Measurements from ENCODE around the gene OPN3.

OPN3 gene

DNA sequence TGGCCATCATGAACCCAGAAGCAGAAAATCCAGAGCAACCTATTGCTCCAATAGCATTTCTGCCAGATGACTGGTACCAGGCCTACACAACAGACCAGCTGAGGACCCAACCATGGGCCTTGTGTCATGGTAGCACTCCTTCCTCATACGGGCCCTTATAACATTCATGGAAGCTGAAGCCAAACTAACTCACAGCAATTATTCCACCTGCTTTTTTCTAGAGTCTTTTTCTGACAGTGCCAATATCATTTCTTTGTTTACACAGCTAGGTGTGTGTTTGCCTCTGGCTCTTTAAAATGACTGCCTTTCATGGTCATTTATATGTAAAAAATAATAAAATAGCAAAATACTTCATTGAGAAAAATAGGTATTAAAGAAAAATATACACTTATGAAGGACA lies 8.0 kb upstream of the OPN3 start:
- in situ Hi-C loops (cut with MboI; ENCODE audit: low pct_unique_long_range_greater_than_20kb, low sequenced_read_pairs), result no loop called here
- DNase-seq, result no peak

DNA sequence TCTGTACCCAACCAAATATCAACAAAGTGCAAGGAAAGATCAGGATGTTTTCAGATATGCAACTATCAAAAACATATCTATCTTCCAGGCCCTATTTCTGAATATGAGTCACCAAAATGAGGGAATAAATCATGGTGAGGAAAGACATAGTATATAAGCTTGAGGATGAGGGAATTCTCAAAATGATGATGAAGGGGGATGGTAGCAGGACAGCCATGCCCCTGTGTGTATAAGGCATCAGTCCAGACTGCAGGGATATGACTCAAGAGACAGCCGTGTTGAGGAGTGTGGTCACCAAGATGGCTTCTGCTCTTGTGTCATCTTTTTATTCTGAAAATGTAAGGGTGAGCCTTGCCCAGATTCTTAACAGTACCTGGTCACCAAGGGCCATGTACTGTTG lies 7.5 kb upstream of the OPN3 start:
- in situ Hi-C loops (cut with MboI; ENCODE audit: low pct_unique_long_range_greater_than_20kb, low sequenced_read_pairs), result no loop called here
- DNase-seq, result no peak

DNA sequence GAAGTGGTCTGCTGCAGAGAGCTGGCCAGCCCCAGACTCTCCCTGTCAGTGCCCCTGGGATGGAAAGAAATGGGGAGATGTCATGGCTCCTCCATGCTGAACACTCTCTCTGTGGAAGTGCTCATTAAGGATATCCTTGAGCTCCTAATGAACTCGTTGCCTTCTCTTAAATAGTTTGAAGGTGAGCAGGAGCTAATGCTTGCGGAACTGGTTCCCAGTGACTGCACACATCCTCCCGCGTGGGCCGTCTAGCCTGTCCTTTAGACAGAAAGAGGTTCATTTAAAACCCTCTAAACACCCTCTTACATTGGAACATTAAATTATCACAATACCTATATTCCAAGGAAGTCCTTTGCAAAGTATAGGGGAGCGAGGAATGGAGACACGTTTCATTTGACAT lies 6.0 kb upstream of the OPN3 start:
- no peak for DNase-seq
- in situ Hi-C loops (cut with MboI; ENCODE audit: low pct_unique_long_range_greater_than_20kb, low sequenced_read_pairs), result no loop called here

DNA sequence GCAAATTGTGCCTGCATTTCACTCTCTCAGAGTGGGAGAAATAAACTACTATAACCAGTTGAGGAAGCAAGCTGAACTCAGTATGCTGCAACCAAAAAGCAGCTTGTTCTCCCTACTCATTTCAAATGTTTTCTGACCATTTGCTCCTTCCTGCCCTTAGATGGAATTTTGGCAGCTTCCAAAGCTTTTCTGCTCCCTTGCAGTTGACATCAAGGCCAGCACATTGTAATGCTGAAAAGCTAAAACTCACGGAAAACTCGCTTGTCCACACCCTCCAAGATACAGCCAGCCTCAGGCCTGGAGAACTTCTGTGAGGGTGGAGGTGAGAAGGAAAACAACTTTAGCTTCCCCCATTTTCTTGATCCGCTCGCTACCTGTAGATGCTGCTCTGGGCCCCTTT lies 5.0 kb upstream of the OPN3 start:
- DNase-seq, result no peak
- in situ Hi-C loops (cut with MboI; ENCODE audit: low pct_unique_long_range_greater_than_20kb, low sequenced_read_pairs), result no loop called here

DNA sequence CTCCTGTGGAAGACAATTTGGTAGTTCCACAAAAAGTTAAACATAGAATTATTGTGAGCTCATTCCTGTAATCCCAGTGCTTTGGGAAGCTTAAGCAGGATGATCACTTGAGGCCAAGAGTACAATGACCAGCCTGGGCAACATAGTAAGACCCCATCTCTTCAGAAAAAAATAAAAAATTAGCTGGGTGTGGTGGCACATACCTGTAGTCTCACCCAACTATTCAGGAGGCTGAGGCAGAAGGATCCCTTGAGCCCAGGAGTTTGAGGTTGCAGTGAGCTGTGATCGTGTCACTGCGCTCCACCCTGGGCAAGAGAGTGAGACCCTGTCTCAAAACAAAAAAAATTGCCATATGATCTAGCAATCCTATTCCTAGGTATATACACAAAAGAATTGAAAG lies 4.1 kb upstream of the OPN3 start:
- no peak for DNase-seq
- in situ Hi-C loops (cut with MboI; ENCODE audit: low pct_unique_long_range_greater_than_20kb, low sequenced_read_pairs), result no loop called here

DNA sequence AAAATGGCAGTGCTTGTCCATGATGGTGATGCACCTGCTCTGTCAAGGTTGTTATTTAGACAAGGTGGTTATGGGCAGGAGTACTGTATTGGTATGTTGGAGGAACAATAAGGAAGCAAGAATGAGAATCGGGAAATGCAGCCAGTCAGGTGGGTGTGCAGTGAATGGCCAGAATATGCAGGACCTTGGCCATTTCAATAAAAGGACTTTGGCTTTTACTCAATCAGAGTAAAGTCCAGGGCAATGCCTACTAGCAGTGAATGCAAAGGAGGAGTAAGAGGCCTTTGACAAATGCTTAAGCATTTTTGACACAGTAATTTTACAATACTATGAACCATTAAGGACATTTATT lies 2.4 kb upstream of the OPN3 start:
- in situ Hi-C loops (cut with MboI; ENCODE audit: low pct_unique_long_range_greater_than_20kb, low sequenced_read_pairs), result no loop called here

DNA sequence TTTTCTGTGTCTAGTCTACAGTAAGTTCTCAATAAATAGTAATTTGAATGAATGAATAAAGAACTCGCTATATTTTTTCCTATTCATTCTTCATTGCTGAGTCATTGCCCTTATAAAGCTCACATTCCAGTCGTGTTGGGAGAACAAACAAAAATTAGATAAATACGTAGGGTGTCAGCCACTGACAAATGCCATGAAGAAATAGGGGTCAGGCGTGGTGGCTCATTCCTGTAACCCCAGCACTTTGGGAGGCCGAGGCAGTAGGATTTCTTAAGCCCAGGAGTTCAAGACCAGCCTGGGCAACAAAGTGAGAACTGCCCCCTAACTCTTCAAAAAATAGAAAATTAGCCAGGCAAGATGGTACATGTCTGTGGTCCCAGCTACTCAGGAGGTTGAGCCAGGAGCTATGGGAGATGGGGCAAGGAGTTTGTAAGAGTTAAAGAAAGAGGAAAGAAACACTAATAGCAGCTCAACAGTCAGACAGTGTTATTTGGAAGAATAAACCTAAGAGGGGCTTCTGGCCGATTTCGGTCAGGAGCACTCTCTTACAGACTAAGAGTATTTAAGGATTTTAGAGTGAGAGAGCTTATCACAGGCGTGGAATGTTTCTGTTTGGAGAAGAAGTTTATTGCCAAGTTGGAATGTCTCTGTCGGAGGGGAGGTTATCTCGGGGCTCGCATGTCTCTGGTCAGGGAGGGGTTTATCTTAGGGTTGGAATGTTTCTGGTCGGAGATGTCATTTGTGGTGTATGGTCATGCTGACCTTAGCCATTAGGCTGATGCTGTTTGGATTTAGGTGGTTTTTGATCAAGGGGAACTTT lies 1.8 kb upstream of the OPN3 start:
- in situ Hi-C loops (cut with MboI; ENCODE audit: low pct_unique_long_range_greater_than_20kb, low sequenced_read_pairs), result no loop called here
- no peak for DNase-seq

More for the DNA sequence above, 2.4 kb upstream of the OPN3 start:
- no peak for DNase-seq

DNA sequence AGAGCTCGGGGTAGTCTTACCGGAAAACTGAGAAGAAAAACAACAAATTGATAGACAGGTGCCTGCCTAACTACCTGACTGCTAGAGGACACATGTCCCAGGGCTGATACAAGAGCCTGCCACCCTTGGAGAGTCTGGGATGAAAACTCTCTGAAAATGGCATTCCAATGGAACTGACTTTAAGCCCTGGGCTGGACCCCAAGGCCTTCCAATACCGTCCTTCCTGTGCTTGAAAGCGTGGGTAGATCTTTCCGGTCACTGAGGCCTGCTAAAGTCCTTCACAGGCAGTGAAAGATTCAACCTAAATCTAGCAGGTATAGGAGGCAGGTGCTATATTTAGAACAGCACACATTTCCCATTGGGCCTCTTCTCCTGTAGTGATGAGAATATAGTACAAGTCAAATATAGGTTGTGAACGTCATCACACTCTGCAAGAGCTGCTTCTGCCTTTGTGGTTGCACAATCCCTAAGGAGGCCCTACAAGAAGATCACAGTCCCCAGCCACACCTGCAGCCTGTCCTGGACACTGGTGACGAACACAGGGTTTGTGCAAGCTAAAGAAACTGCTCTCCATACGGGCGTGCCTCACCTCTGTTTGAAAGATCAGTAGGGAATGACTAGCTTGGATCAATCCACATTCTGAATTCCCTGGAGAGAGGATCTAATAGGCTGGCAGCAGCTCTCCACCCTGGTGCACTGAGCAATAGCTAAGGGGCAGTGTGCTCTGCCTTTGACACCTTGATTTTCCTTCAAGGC lies 876 bp upstream of the OPN3 start:
- in situ Hi-C loops (cut with MboI; ENCODE audit: low pct_unique_long_range_greater_than_20kb, low sequenced_read_pairs), result no loop called here

DNA sequence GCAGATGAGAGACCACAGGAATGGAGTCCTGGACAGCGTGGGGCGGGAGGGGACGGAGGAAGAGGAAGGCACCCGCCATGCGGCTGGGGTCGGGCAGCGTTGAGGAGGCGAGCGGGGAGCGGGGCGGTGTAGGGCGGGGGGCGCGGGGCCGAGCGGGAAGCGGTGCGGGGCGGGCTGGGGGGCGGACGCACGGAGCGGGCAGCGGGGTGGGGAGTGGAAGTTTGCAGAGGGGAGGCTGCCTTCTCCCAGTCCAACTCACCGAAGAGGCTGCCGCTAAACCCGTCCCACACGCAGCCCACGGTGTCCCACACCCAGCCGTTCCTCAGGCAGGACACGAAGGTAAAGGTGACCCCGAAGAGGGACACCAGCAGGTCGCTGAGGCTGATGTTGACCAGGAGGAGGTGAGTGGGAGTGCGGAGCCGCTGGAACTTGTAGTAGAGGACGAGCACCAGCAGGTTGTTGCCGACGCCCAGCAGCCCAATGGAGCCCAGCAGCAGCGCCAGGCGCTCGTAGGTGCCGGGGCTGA lies 483 bp downstream of the OPN3 start:
- in situ Hi-C loops (cut with MboI; ENCODE audit: low pct_unique_long_range_greater_than_20kb, low sequenced_read_pairs), result no loop called here
- DNase-seq, result peak; percentile 63

More for the DNA sequence above, 876 bp upstream of the OPN3 start:
- DNase-seq, result no peak

DNA sequence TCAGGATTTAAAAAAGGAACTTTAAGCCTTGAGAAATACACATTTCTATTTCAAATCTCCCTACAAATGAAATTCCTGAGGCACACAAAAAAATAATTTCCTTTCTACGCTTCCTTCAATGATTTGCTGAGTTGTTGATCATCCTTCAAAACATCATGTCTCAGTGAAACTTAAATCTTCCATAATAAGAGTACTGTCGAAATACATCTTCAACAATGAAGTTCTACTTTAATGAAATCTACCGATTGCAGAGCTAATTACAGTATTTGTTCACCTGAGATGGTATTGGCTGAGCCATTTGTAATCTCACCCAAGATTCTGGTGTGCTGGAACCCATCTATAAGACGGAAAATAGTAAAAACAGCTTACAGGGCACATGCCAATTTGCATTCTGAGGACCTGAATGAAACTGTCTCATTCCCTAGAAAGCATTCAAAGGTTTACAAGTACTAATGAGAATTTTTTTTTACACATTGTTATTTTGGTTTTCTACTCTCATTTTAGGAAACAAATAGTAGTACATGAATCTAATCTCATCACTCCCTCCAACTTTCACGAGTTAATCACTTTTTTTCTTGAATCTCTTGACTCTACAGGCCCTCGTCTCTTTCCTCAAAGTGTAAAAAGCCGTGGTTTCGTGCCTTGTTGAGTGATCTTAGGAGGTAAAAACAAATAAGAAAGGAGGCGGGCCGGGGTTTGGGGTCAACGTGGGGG lies 1.1 kb downstream of the OPN3 start:
- DNase-seq, result peak; percentile 42
- in situ Hi-C loops (cut with MboI; ENCODE audit: low pct_unique_long_range_greater_than_20kb, low sequenced_read_pairs), result no loop called here

DNA sequence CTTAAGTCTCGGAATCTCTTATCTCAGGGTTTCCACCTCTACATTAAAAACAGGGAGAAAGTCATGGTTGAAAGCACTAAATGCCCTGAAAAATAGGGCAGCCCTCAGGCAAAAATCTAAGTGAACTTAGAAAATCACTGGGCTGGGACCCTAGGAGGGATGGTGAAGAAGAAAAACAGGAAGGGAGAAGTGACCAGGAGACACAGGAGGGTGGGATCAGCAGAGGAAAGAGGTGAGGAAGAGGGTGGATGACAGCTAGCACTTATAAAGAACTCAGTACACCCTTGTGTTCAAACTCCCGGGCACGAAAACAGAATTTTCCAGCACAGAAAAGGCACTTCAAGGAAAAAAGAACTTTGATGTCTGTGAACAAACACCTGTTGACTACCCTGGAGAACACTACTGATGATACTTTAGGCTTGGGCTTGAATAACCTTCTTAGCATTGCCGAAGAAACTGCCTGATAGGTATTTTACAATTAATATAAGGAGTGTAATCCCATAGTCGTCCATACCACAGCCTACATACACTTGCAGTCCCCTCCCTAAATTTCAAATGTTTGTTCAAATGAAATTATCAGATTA lies 2.0 kb downstream of the OPN3 start:
- peak; percentile 34 for DNase-seq
- in situ Hi-C loops (cut with MboI; ENCODE audit: low pct_unique_long_range_greater_than_20kb, low sequenced_read_pairs), result no loop called here

DNA sequence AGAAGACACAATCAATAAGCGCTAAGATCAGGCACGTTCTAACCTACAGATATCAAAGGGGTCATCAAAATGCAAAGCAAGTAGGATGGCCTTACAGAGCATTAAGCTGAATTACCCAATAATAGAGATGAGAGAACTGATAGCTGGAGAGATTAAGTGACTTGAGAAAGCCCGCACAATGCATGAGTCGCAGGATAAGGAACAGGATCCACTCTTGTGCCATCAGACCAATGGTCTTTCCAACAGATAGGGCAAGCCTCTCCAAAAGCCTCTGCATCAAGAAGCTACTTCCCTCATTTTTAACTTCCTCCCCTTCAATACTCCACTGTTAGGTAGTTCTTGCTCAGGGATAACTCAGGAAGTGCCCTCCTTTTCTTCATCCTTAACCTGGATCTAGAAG lies 2.6 kb downstream of the OPN3 start:
- peak; percentile 52 for DNase-seq
- in situ Hi-C loops (cut with MboI; ENCODE audit: low pct_unique_long_range_greater_than_20kb, low sequenced_read_pairs), result no loop called here

DNA sequence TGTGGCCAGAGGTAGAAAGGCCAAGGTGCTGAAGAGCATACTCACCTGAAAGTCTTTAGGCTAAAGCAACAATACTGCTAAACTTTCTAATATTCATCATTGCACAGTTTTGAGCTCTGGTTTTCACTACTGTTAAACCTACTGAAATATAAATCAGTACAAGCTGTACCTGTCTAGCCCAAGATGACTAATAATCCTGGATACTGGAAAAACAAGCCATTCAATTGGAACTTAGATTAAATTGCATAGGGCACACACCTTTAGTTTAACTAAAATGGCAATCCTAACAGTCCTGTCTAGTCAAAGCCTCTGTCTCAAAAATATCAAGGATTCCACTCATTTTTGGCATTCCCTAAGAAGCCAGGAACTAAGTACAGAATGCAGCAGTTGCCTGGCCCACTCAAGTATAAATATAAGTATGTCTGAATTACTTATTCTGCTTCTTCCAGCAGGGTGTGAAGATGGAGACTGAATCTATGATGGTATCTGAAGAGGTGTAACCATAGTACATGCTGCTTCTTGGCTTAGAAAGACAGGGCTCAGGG lies 3.1 kb downstream of the OPN3 start:
- in situ Hi-C loops (cut with MboI; ENCODE audit: low pct_unique_long_range_greater_than_20kb, low sequenced_read_pairs), result no loop called here
- DNase-seq, result no peak

DNA sequence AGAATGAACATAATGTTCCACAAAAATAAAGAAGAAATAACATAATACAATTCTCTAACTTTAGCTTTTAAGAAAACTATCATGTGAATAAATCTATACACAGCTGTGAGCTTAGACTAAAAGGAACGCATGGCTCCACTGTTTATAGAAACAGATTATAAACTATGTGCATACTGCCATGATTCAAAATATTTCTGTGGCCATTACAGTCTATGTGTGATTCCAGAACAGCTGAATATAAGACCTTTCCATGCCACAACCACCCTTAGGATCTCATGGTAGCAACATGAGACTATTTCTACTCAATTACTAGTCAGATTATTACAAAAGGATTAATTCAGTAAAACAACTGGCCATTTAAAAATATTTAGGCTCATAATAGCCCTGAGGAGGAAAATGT lies 3.9 kb downstream of the OPN3 start:
- in situ Hi-C loops (cut with MboI; ENCODE audit: low pct_unique_long_range_greater_than_20kb, low sequenced_read_pairs), result no loop called here
- DNase-seq, result no peak

DNA sequence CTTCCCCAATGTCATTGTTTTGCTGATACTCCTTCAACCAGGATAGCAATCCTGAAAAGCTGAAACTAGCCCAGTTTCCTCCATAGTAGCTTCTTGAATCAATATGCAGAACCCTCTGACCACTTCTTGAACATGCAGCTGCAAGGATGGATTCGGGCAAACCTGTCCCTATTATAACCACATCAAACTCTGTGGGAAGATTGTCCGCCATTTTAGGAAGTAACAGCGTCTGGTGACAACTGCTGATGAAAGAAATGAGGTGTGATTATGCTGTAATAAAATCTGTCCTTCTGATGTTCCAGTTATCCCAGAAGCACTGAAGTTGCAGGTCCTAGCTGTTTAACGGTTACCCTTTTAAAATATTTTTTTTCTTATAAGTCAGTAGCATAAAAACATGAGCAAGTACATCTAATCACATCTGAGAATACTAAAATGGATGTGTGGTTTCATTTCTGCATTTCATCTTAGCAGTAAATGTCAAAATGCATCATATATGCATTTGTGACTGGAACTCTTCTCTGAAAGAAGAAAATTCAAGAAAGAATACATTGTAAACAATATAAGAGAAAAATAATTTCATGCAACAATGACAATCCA lies 4.5 kb downstream of the OPN3 start:
- in situ Hi-C loops (cut with MboI; ENCODE audit: low pct_unique_long_range_greater_than_20kb, low sequenced_read_pairs), result no loop called here
- no peak for DNase-seq

DNA sequence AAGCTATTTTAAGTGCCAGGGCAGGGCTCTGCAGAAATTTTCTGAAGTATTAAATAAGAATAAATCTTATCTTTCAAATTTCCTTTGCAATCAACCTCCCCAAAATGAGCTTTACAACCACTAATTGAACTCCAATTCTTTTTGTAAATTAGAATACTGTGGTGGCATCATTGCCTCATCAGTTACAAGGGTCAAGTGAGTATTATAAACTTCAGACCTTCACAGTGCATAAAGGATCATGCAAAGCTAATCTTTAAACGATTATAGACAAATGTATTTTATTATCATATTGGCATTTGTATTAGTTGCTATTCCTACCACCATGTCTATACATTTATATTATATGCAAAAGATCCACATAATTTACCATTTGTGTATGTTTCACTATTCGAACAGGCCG lies 7.2 kb downstream of the OPN3 start:
- no peak for DNase-seq
- in situ Hi-C loops (cut with MboI; ENCODE audit: low pct_unique_long_range_greater_than_20kb, low sequenced_read_pairs), result no loop called here

DNA sequence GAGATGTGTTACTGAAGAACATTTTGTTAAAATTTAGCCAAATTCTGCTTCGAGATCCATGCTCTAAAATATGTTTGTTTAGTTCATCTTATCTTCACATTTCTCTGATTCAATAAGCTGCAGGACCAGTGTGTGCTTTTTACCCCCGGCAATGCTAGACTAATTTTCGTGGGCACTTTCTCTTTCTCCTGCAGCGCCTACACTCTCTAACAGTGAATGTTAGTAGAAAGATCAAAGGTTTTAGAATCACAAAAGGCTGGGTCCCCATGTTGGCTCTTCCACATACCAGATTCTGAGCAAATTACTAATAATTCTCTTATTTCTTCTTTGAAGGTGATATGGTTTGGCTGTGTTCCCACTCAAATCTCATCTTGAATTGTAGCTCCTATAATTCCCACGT lies 8.5 kb downstream of the OPN3 start:
- in situ Hi-C loops (cut with MboI; ENCODE audit: low pct_unique_long_range_greater_than_20kb, low sequenced_read_pairs), result no loop called here
- no peak for DNase-seq

DNA sequence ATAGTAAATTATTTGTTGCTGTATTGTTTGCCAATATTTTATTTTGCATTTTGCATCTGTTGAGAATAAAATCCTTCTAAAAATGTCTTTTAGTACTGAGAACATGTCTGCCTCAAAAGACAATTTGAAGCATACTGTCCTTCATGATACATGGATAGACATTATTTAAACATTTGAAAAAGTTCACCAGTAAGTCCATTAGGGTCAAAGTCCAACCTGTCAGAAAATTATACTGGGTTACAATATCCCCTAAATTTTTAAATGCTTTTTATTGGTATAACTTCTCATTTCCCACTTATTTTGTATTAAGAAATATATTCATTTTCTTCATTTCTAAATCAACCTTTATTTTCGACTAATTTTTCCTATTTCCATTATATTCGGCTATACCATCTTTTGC lies 9.3 kb downstream of the OPN3 start:
- in situ Hi-C loops (cut with MboI; ENCODE audit: low pct_unique_long_range_greater_than_20kb, low sequenced_read_pairs), result no loop called here

DNA sequence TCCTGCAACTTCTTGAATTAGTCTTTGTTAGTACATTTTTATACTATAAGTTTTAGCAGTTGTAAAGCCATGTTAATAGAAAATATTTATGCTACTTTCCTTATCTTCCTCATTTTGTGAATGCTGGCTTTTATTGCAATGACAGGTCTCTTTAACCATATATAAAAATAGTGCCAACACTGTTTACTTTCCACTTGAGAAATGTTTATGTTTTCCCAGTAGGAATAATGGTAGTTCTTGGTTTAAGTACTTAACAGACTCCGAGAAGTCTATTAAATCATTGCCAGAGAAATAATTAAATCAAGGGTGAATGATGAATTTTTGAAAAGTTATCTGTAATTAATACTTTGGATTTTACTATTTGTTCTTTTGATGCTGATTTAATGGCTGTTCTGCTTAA lies 9.7 kb downstream of the OPN3 start:
- in situ Hi-C loops (cut with MboI; ENCODE audit: low pct_unique_long_range_greater_than_20kb, low sequenced_read_pairs), result no loop called here
- no peak for DNase-seq

More for the DNA sequence above, 9.3 kb downstream of the OPN3 start:
- no peak for DNase-seq
